HG02981 (cell line): Measurements from ENCODE around the gene NOSTRIN.
"Not testable (repeated sequence)": the region's sequence is repeated elsewhere in the genome, so short reads cannot be mapped to it uniquely, and the experiment has no call there.

Experiments used
- ATAC-seq: cut with Tn5 transposase; IDR thresholded peaks from one replicate; pipeline ENCODE4 v1.9.1; 2021; ENCODE audit warnings: mild to moderate bottlenecking, moderate library complexity; ENCODE audit not compliant: unreplicated experiment

Gene NOSTRIN

DNA sequence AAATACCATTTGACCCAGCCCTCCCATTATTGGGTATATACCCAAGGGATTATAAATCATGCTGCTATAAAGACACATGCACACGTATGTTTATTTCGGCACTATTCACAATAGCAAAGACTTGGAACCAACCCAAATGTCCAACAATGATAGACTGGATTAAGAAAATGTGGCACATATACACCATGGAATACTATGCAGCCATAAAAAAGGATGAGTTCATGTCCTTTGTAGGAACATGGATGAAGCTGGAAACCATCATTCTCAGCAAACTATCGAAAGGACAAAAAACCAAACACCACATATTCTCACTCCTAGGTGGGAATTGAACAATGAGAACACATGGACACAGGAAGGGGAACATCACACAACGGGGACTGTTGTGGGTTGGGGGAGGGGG lies 68.4 kb downstream of the NOSTRIN start:
- ATAC-seq: not testable (repeated sequence)

DNA sequence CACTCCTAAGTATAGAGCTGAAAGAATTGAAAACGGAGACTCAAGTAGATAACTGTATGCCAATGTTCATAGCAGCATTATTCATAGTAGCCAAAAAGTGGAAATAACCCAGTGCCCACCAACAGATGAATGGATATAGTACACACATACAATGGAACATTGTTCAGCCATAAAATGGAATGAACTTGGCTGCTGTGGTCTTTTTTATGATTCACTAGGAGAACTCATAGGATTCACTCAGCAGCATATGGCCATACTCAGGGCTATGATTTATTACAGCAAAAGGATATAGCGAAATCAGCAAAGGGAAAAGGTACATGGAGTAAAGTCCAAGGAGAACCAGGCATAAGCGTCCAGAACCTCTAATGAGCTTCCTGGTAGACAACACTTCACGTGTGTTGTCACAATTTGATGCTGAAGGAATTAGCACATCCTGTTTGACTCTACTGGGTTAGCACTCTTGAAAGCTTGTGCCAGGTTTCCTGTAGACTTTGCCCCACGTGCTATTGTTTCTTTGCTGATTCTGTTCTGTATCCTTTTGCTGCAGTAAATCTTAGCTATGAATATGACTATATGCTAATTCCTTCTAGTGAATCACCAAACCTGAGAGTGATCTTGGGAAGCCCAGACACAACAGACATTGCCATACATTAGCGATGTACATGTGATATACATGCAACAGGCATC lies 72.1 kb downstream of the NOSTRIN start:
- no peak for ATAC-seq

DNA sequence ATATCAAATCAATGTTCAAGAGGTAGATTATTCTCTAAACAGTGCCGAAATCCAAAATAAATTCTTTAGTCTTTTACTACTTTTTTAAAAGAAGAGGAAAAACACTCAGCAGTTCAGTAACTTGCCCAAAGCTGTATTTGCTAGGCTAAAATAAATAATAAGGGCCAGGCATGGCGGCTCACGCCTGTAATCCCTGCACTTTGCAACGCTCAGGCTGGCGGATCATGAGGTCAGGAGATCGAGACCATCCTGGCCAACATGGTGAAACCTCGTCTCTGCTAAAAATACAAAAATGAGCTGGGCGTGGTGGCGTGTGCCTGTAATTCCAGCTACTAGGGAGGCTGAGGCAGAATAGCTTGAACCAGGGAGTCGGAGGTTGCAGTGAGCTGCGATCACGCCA lies 79.7 kb downstream of the NOSTRIN start:
- not testable (repeated sequence) for ATAC-seq

DNA sequence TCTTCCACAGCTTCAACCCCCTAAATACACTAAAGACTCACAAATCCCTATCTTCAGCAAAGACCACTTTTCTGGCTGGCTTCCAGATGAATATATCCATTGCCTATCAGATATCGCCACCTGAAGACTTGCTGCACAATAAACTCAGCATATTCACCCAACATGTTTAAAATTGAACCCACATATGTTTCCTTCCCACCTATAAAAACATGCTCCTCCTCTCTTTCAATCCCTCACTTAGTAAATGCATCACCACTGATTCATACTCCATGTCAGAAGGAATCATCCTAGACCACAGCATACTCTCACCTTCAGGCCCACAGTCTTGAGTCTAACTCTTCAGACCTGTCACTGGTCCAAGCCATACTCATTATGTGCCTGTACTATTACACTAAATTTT lies 82.5 kb downstream of the NOSTRIN start:
- ATAC-seq: no peak

DNA sequence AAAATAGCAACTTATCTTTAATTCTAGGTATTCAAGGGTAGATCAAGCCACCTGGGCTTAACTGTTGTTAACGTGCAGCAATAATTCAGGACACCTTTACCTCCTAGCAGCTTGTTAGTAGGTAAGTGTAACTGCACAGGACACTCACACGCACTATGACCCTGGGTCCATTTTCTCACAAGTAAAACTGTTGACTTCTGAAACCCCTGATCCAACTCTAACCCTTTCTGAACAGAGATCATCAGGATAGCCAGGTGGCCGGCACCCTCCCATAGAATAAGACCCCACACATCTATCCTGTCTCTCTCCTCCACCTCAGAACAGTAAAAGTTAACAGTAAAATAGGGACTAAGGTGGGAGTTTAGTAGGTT lies 87.2 kb downstream of the NOSTRIN start:
- ATAC-seq: no peak

DNA sequence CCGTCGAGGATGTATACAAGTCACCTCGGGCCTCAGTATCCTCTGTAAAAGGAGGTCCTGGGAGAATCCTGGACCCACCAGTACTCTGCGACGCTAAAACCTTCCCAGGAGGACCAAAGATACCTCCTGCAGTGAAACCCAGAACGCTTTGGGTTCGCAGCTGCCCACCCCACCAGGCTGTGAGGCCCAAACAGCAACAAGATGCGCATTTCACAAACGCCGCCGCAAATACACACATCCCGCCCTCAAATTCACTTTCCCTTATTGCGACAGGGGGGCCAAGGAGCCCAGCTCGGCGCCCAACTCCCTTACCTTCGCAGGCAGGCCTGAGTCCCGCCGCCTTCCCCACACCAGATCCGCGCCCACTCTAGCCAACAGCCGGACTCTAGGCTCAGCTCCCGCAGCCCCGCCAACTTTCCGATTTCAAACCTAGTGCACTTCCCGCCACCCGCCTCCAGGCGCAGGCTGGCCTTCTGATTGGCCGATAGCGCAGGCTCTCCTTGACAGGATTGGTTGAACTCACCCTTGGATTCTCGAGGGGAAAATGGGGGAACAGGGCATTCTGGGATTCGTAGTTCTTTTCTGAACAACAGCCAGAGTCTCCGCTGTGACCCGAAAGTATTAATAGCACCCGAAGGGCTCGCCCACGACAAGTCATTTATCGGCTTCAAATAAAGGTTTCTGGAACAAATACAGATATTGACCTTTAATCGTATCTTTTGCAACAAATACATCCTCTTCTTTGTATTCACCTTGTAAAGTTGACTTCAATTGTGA lies 87.8 kb downstream of the NOSTRIN start, which contains the start of gene SPC25:
Gene SPC25, minus strand, starts transcription at position 425 of the 777 bp plus-strand sequence. CDS start 911 bp downstream, outside the sequence.
- ATAC-seq: peak; percentile 100

DNA sequence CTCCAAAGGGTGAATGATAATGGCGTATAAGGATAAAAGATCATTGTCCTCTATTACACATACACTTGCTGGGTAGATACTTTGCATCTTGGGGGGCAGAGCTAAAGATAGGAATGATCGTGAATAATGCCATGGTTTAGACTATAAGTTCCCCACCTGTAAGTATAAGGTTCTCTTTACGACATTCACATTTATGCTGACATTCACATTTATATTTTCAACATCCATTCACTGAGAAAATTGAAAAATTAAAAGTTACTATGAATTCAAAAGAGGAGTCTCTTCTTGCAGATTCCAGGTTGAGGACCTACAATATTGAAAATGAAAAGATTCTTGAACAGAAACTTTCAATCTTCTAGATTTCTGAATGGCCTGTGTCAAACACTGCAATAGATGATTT lies 89.9 kb downstream of the NOSTRIN start:
- ATAC-seq: no peak

DNA sequence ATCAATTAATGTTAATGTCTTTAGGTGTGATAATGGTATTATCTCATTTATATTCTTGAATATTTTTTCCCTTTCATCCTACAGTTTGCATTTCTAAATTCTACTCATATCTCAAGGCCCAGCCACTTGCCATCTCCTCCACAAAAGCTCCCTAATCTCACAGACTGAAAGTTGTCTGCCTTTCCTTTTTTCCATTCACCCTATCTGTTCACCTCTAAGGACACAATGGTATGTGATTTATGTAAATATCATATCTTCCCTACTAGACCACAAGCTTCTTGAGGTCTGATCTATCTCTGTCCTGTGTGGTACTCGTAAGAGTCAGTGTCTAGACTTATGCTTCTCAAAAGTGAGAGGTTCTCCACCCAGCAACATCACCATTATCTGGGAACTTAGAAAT lies 91.7 kb downstream of the NOSTRIN start:
- no peak for ATAC-seq

- no peak for ATAC-seq
Observed at GRCh38 chr2:168894720-168895119, 92.3 kb downstream of the NOSTRIN start.

DNA sequence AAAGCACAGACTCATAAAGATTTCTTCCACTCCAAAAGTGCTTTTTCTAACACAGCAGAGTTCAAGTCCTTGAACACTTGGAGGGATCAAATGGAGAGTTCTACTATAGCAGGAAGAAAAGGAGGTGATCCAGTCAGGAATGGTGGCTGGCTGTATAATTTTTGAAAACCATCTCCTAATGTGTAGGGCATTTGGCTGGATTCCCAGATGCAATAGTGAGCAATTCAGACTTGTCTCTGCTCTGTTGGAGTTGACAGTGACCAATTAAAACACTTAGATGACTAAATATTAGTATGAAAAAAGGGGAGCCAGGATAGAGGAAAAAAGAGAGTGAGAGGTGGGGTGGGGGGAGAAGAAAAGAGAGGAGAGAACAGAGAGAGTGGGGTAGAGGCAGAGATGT lies 93.3 kb downstream of the NOSTRIN start:
- ATAC-seq: no peak

GRCh38 chr2:168896783-168897182 lies 94.3 kb downstream of the NOSTRIN start:
- ATAC-seq: no peak

DNA sequence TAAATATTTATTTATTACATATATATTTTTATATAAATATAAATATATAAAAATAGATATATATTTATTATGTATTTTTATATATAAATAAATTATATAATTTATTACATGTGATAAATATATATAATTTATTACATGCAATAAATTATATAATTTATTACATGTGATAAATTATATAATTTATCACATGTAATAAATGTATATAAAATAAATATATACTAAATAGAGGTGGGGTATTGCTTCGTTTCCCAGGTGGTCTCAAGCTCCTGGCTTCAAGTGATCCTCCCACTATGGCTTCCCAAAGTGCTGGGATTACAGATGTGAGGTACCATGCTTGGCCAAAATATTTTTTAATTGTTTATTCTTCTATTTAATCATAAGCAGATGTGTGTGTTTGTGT lies 95.0 kb downstream of the NOSTRIN start:
- ATAC-seq: no peak

- ATAC-seq: no peak
Observed at GRCh38 chr2:168901003-168901402, 98.6 kb downstream of the NOSTRIN start, which contains the start of gene G6PC2. Gene G6PC2 (plus strand): TSS chr2:168901291. CDS start chr2:168901332, 41 bp downstream.

DNA sequence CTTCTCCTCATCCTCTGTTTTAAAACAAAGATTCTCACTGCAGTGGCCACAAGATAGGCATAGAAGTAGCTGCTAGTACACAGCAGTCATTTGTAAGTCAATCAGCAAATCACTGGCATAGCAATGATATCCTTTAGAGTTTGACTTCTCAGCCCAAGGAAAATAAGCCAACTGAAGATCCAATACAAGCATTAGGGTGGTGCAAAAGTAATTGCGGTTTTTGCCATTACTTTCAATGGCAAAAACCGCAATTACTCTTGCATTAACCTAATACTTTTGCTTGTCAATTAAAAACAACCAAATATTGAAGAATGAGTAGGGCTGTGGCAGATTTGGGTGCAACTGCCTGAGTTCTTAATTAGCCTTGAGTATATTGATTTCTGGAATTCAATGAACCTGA lies 101.5 kb downstream of the NOSTRIN start:
- no peak for ATAC-seq

DNA sequence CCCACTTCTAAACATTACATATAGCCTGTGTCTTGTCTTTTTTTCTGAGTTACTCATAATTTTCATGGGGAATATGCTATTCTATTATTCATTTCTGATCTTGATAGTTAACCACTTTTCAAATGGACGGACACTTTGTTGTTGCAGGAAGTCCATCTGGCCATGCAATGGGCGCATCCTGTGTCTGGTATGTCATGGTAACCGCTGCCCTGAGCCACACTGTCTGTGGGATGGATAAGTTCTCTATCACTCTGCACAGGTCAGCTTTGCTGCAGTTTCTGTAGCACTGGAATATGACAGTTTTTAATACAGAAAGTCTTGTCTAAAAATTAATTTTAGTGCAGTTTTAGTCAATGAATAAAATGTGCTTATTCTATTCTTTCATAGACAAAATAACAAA lies 101.9 kb downstream of the NOSTRIN start:
- ATAC-seq: no peak

DNA sequence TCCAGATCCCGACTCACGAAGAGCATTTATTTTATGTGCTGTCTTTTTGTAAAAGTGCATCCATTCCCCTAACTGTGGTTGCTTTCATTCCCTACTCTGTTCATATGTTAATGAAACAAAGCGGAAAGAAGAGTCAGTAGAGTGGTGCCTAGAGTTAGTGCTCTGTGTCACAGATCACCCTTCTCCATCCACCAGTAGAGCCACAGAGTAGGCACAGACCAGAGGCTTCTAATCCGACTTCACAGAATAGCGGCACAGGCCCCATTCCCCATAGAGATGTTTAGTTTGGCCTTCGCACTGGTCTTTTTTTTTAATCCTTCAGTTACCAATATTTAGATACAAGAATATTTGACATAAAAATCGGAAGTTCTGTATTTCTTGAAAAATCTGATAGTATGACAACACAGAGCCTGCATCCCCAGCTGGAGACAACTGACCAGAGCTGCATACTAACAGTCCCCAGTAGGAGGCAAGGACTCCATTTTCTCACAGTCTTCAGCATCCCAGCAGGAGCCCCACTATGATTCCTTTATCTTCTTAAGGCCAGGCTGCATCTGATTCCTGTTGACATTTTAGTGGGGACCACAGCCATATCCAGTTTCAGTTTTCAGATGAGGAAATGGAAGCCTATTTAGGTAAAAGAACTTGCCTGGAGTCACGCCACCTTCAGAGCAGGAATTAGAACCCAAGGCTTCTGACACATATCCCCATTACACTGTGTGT lies 105.7 kb downstream of the NOSTRIN start:
- no peak for ATAC-seq

GRCh38 chr2:168910330-168910729 lies 107.9 kb downstream of the NOSTRIN start:
- ATAC-seq: no peak

DNA sequence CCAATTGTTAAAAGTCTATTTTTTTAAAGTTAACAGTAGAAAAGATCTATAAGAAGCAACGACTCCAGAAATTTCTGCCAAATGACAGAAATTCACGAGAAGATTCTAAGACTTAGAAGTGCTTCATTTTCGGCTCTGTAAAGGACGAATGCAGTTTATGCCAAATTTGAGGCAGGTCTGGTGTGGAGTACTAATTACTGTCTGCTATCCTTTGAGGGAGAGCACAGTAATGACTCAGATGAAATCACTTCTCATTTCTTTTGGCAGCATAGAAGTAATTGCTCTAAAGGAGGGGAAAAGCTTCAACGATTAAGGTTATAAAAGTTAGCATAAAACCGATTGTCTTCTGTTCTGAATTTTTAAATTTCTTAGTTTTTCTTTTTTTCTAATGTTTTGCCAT lies 110.0 kb downstream of the NOSTRIN start:
- no peak for ATAC-seq

DNA sequence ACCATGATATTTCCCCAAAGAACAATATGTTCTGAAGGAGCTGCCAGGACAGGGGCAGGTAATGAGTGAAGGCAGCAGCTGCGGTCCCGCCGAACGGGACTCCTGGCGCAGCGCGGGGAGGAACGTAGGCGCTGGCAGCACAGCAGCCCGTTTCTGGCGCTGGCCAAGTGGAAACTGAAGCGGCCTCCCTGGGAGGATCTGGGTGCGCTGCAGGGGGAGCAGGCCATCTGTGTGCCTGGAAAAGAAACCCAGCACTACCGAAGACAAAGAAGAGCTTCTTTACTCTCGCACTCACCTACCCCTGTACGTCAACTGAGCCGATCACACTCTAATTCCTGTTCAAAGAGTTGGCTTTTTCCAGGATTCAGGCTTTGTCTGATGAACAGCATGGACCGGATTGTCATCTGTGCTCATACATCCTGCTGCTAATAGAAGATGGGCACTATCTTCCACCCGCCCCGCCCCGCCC lies 110.5 kb downstream of the NOSTRIN start:
- no peak for ATAC-seq

- ATAC-seq: no peak
Observed at GRCh38 chr2:168913495-168913894, 111.1 kb downstream of the NOSTRIN start.
